GM12801 (cell line): ENCODE results near the gene ADAMTS5.

Experiments used
- TF ChIP-seq, protein P1 (sequence below): IDR thresholded peaks from one replicate; pipeline ENCODE4 v1.5.1; 2011; ENCODE audit warnings: control low read depth; ENCODE audit not compliant: insufficient read length; ENCODE audit errors: extremely low read depth

The ADAMTS5 gene

DNA sequence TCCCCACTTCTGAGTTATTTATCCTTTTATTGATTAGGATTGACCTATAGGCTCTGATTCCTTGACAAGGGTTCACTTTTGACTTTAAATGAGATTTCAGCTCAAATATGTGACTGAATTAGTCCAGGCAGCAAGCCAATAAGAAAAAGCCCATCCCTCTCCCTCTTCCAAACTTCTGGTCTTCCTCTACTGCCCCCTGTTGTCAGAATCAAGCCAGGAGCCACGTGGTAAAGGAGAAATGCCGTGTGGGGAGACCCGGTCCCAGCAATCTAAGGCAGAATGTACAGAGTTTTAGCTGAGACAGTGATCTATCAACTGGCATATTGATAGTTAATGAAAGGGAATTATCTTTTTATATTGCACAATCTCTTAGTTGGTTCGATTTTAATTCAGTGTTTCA, 5.2 kb downstream of the ADAMTS5 start:
- TF ChIP-seq, protein P1, sequence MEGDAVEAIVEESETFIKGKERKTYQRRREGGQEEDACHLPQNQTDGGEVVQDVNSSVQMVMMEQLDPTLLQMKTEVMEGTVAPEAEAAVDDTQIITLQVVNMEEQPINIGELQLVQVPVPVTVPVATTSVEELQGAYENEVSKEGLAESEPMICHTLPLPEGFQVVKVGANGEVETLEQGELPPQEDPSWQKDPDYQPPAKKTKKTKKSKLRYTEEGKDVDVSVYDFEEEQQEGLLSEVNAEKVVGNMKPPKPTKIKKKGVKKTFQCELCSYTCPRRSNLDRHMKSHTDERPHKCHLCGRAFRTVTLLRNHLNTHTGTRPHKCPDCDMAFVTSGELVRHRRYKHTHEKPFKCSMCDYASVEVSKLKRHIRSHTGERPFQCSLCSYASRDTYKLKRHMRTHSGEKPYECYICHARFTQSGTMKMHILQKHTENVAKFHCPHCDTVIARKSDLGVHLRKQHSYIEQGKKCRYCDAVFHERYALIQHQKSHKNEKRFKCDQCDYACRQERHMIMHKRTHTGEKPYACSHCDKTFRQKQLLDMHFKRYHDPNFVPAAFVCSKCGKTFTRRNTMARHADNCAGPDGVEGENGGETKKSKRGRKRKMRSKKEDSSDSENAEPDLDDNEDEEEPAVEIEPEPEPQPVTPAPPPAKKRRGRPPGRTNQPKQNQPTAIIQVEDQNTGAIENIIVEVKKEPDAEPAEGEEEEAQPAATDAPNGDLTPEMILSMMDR, result no peak

DNA sequence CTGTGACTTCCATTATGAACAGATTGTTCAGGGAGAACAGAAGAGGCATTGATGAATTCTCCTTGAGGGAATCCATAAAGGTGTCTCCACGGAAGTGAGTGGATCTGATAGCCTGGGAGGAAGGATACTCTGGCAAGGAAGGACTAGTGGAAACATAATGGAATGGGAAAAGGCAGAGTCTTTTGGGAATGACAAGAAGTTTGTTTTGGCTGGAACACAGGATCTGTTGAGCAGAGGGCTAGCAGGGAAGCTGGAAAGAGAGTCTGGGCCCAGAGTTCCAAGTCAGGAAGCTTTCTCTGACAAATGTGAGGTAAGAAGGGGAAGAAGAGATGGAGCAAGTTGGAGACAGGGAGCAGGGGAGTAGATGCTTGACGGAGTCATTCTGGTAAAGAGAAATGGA, 8.1 kb downstream of the ADAMTS5 start:
- TF ChIP-seq, protein P1, result no peak

DNA sequence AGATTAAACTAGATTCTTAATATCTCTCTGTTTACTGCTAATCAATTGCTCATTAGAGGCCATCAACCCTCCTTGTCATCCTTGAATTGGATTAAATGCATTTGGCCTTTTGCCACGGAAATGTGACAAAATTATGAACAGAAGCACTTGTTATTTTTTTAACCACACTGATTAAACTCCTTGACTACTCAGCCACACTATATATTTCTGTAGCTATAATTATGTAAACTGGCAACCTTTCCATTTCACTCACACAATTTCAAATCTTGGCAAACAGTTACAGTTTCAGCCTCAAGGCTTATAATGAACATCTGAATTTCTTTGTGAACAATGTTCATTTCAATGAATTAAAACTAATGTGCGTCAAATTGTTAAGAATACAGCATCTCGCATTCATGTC, 10.1 kb downstream of the ADAMTS5 start:
- TF ChIP-seq, protein P1, result no peak

DNA sequence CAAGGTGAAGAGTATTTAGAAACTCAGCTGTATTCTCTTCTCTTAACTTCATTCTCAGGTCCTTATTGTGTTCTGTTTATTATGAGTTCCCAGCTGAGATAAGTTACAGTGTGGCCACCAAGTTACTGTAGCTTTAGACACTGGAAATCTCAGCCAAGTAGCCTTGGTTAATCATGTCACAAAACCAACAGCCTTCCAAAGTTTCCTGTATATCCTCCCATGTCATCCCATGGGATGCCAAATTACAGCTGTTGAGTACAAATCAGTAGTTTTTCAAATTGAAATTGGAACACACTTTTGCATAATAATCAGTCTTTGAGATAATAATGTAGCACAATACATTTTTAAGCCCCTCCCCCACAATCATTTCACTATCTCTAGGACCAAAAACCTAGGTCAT, 10.7 kb downstream of the ADAMTS5 start:
- TF ChIP-seq, protein P1, result no peak

DNA sequence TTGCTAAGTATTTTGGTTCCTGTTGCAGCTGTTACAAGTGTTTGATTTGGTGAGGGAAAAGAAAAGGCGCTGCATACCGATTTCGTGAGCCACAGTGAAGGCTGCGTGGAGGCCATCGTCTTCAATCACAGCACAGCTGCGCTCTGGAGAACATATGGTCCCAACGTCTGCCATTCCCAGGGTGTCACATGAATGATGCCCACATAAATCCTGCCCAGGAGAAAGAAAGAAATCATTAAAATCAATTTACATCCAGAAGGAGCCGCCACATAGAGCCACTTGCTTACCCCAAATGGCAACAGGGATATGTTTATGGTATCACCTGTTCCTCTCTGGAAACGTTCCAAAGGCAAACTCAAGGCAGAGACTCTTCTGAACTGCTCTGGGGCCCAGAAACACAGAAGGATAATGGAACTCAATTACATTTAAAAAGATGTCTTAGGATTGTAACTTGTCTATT, 12.2 kb downstream of the ADAMTS5 start:
- TF ChIP-seq, protein P1, result no peak

DNA sequence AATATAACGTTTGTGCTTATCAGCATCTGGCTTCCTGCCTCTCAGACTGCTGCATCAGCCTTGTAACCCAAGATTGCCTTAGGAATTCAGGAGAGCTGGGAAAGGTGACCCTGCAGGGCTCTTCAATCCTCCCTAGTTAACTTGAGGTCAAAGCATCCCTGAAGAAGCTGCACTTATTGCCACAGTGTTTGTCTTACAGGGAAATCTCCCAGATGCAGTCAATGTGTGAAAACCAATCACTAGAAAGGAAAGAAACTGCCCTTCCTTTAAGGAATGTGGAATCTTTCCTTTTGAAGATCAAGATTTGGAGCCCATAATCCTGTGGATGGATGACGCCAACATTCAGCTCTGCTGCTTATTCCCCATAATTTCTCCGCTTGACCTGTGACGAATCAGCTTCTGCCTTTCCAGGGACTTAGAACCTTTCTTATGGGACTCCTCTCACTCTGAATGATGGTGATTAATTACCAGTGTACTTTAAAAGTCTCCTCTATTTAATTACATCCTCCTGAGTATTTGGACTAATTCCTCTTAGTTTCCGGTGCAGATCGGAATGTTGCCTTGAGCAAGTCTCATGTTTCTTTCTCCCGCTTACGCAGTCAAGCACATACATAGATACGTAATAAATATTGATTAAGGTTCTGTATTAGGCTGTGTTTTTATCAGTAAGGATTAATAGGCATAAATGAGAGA, 14.4 kb downstream of the ADAMTS5 start:
- TF ChIP-seq, protein P1, result no peak

DNA sequence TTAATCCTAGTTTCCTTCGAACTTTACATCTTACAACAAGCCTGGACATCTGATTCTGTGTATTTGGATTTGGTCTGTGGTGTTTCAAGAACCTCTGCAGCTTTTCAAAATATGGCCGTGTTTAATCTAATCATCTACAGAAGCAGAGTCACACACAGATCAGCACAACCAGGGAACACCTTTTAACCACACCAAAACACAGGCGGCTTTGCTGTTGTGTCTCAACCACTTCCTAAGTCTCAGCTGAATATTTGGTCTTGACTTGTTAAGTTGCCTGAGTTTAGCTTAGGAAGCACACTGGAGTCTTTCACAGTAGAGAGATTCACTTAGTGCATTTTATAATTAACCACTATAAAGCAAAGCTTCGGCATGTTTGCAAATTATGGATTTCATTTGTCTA, 17.1 kb downstream of the ADAMTS5 start:
- TF ChIP-seq, protein P1, result no peak

DNA sequence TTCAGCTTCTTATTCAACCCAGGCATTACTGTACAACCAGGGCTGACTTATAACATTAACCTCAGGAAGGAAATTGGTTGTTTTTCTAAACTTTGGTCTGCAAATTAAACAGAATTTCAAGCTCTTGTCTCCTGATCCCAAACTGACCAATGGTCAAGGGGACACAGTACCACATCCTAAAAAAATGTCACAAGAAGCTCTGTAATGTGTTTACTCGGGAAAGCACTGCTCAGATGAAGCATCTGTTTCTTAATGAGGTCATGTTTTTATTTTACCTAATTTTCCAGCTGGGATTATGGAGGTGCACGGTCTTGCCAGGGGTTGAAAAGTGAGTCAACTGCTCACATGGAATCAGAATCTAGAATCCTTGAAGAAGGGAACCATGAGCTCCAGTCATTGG, 18.7 kb downstream of the ADAMTS5 start:
- TF ChIP-seq, protein P1, result no peak
